NCI-H510A treated with DMSO at 0.1 percent for 48 hours (cell line): Measurements from ENCODE around the gene MZB1.

Source experiments
- DNase-seq: peaks from one replicate; lab custom pipeline; 2025; lab: John Stamatoyannopoulos, UW

The MZB1 gene

GRCh38 chr5:139389701-139390638, at the start of gene MZB1:
Gene MZB1 (minus strand): TSS chr5:139389913. CDS start chr5:139389856, 57 bp downstream.
- DNase-seq: no peak

- peak; percentile 79 for DNase-seq
Observed at GRCh38 chr5:139439013-139439903, 49.5 kb upstream of the MZB1 start, which contains the start of gene DNAJC18. Gene DNAJC18 (minus strand): TSS chr5:139439525. CDS start chr5:139439445, 80 bp downstream.

- no peak for DNase-seq
Observed at GRCh38 chr5:139438707-139439012, 48.9 kb upstream of the MZB1 start.

GRCh38 chr5:139435676-139436075, 46.0 kb upstream of the MZB1 start:
- no peak for DNase-seq

- DNase-seq: no peak
Observed at GRCh38 chr5:139431706-139432105, 42.0 kb upstream of the MZB1 start.

GRCh38 chr5:139430015-139430414, 40.3 kb upstream of the MZB1 start:
- DNase-seq: no peak

GRCh38 chr5:139426203-139426885, 36.6 kb upstream of the MZB1 start:
- DNase-seq: no peak

GRCh38 chr5:139425497-139425896, 35.8 kb upstream of the MZB1 start:
- DNase-seq: no peak

GRCh38 chr5:139422307-139422893, 32.7 kb upstream of the MZB1 start:
- DNase-seq: peak; percentile 54

- DNase-seq: no peak
Observed at GRCh38 chr5:139419226-139420192, 29.8 kb upstream of the MZB1 start.

GRCh38 chr5:139418793-139419192, 29.1 kb upstream of the MZB1 start:
- DNase-seq: no peak

- no peak for DNase-seq
Observed at GRCh38 chr5:139417214-139417613, 27.5 kb upstream of the MZB1 start.

GRCh38 chr5:139416651-139417050, 26.9 kb upstream of the MZB1 start:
- no peak for DNase-seq

GRCh38 chr5:139415869-139416268, 26.2 kb upstream of the MZB1 start:
- no peak for DNase-seq

GRCh38 chr5:139415221-139415861, 25.6 kb upstream of the MZB1 start:
- no peak for DNase-seq

GRCh38 chr5:139414581-139415130, 24.9 kb upstream of the MZB1 start:
- DNase-seq: no peak

- no peak for DNase-seq
Observed at GRCh38 chr5:139413963-139414362, 24.2 kb upstream of the MZB1 start.

GRCh38 chr5:139413153-139413552, 23.4 kb upstream of the MZB1 start:
- no peak for DNase-seq

GRCh38 chr5:139410993-139411828, 21.5 kb upstream of the MZB1 start:
- no peak for DNase-seq
